ENCODE results near the gene COLGALT1.
A peak's percentile ranks its signal among the peaks of the same experiment; 100 is the strongest.

COLGALT1 gene

GRCh38 chr19:17530586-17530985, 24.9 kb upstream of the COLGALT1 start:
- ChIA-PET POLR2A (no interaction called here), CTCF (interaction anchor here (1.1 to 6.0 kb wide), 3 partner anchors 13 to 64 kb away, joined by 6 to 26 read pairs (median 6); no protein-coding TSS in a partner anchor)
- TF ChIP-seq CTCF (IDR thresholded peaks at IDR 0.05; ENCODE audit: control extremely low read depth, extremely low read depth, low read depth, missing control alignments) = no peak
- DNase-seq (ENCODE audit: extremely low spot score) = no peak

DNA sequence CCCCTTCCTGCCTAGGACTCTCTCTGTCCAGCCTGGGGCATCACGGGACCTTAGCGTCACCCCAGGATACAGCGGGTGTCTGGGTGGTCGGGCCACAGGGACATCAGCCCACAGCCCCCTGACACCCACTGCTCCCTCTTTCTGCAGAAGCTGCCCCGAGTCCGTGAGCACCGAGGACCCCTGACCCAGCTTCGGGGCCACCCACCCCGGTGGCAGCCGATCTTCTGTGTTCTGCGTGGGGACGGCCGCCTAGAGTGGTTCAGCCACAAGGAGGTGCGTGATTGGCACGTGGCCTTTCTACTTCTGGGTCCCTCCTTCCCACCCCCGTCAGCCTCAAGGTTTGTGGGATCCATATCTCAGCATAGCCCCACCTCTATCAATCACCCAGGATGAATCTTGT, 23.3 kb upstream of the COLGALT1 start:
- POLR2A ChIA-PET = no interaction called here

GRCh38 chr19:17532557-17532956, 22.9 kb upstream of the COLGALT1 start:
- ChIA-PET CTCF (interaction anchor here (1.1 kb wide), 1 partner anchor 37 kb away, joined by 3 read pairs; no protein-coding TSS in a partner anchor), POLR2A (no interaction called here)
- no peak for DNase-seq (ENCODE audit: extremely low spot score)
- no peak for TF ChIP-seq CTCF (IDR thresholded peaks at IDR 0.05; ENCODE audit: control extremely low read depth, extremely low read depth, low read depth, missing control alignments)

More for the DNA sequence above, 23.3 kb upstream of the COLGALT1 start:
- DNase-seq (ENCODE audit: extremely low spot score) = no peak
- CTCF ChIA-PET = interaction anchor here (1.1 kb wide), 1 partner anchor 36 kb away, joined by 3 read pairs; no protein-coding TSS in a partner anchor
- TF ChIP-seq CTCF (IDR thresholded peaks at IDR 0.05; ENCODE audit: control extremely low read depth, extremely low read depth, low read depth, missing control alignments) = no peak

- ChIA-PET POLR2A (no interaction called here), CTCF (interaction anchor here (0.7 to 1.5 kb wide), 4 partner anchors 18 to 101 kb away, joined by 3 to 4 read pairs (median 3); no protein-coding TSS in a partner anchor)
- TF ChIP-seq CTCF (IDR thresholded peaks at IDR 0.05; ENCODE audit: control extremely low read depth, extremely low read depth, low read depth, missing control alignments) = no peak
- no peak for DNase-seq (ENCODE audit: extremely low spot score)
These were observed 20.7 kb upstream of the COLGALT1 start for GRCh38 chr19:17534767-17535166.

DNA sequence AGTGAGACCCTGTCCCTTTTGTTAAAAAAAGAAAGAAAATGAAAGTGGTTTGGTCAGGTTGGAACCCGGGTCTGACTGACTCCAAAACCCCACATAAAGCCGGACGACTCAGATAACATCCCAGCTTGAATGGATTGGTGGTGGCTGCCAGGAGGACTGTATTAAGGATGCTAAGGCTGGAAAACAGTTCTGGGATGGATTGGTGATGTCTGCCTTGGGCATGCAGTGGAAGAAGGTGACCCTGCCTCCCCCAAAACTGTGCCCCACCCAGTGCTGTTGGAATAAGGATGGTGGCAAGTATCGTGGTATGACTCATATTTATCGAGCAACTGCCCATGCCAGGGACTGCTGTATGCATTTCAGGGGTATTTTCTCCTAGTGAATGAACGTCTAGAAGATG, 18.5 kb upstream of the COLGALT1 start:
- ChIA-PET POLR2A (no interaction called here), CTCF (interaction anchor here (1.9 kb wide), 1 partner anchor 37 kb away, joined by 5 read pairs; no protein-coding TSS in a partner anchor)
- TF ChIP-seq CTCF (IDR thresholded peaks at IDR 0.05; ENCODE audit: control extremely low read depth, extremely low read depth, low read depth, missing control alignments) = no peak
- no peak for DNase-seq (ENCODE audit: extremely low spot score)

GRCh38 chr19:17538684-17539237, 16.7 kb upstream of the COLGALT1 start:
- CTCF ChIA-PET = interaction anchor here (1.0 kb wide), 1 partner anchor 9 kb away, joined by 3 read pairs; no protein-coding TSS in a partner anchor
- POLR2A ChIA-PET = no interaction called here
- TF ChIP-seq CTCF (IDR thresholded peaks at IDR 0.05; ENCODE audit: control extremely low read depth, extremely low read depth, low read depth, missing control alignments) = no peak
- DNase-seq (ENCODE audit: extremely low spot score) = peak; percentile 44
